Stimulated activated CD4-positive, alpha-beta T cell treated with anti-CD3 and anti-CD28 coated beads, TNF-alpha, amount 100 ng/mL, for 24 hours (primary cell): Measurements from ENCODE around the gene SLC41A3.
"Not testable (repeated sequence)": the region's sequence is repeated elsewhere in the genome, so short reads cannot be mapped to it uniquely, and the experiment has no call there.

Experiments
- DNase-seq, 3 experiments: peaks; one replicate each; pipeline ENCODE4 v3.0.0-alpha.2; 2020; ENCODE audit warnings: low read depth in 3 of 3

Gene SLC41A3

DNA sequence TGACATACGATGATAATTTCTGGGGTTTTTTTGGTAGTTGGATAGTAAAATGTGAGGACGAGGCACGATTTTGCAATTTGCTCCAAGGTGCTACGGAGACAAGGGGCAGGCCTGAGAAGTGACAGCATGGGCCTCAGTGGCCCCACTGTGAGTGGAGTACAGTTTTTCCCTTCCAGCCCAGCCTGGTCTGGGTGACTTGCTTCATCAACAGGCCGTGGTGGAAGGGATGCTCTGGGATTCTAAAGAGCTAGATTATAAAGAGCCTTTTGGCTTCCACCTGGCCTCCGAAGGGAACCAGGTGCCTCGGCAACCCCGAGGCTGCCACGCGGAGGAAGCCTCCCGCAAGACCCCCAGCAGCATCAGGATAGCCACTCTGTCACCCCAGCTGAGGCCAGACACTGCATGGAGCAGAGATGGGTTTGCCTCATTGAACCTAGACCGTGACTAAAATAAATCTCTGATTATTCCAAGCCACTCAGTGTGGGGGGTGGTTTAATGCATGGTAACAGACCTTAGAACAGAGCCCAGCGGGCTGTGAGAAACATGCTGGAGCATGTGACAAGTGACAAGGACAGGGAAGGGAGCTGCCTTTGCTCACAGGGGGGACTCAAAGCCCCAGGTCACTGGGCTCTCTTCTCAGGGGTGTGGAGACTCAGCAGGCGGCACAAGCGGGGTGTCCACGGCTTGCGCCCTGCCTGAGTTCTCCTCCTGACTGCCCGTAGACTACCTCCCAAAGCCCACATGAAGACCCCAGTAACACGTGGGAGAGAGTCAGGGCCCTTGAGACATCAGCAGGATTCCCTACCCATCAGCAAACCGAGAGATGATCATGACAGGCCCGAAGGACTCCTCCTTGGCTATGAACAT is 22.6 kb upstream of the SLC41A3 start:
- no peak for DNase-seq

DNA sequence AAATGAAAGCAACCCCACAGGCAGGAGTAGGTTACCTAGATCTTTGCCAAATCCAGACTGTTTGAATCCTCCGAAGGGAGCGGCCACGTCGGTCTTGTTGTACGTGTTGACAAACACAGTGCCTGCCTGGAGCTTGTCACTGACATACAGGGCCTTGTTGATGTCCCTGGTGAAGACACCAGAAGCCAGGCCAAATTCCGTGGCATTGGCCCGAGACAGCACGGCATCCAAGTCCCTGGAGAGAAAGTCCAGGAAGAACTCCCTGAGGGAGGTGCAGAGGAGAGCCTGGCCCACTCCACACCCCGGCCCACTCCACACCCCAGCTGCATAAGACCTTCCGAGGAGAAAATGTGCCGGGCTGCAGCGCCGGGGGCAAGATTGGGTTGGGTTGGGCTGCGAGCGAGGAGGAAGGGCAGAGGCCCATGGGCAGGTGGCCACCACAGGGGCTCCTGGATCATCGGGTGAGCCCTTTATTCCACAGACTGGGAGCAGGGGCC is 21.8 kb upstream of the SLC41A3 start:
- no peak for DNase-seq

DNA sequence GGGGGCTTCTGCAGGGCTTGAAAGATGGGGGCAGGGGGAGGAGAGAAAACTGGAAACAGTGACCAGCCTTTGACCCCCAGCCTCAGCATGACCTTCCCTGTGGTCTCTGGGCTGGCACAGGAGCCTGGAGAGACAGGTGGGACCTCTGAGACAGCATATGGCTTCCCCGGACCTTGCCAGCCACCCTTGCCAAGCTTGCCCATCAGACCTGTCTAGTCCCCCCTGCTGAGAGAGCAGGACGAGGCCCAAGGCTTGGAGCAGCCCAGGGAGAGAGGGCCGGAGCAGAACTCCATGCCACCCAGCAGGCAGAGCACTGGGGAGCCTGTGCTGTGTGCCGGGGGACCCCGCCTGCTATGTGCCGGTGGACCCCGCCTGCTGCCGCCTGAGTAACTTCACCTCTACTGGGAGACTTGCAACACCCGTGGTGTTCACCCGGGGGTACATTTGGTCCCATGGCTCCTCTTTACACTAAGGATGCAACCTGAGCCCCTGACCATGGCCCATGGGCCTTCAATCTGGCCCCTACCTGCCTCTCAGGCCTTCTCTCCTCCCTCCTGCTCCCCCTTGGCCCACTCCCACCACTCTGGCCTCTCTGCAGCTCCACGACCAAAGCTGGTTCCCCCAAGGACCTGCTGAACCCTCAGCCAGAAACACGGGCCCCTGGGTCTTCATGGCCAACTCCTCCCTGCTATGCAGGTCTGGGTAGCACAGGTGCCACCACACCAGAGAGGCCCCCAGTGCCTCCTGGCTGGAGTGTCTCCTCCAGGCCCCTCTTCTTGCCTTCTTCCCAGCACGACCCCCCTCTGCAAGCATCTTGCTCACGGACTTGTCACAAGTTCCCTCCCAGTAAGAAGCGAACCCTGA is 21.1 kb upstream of the SLC41A3 start:
- DNase-seq = no peak

DNA sequence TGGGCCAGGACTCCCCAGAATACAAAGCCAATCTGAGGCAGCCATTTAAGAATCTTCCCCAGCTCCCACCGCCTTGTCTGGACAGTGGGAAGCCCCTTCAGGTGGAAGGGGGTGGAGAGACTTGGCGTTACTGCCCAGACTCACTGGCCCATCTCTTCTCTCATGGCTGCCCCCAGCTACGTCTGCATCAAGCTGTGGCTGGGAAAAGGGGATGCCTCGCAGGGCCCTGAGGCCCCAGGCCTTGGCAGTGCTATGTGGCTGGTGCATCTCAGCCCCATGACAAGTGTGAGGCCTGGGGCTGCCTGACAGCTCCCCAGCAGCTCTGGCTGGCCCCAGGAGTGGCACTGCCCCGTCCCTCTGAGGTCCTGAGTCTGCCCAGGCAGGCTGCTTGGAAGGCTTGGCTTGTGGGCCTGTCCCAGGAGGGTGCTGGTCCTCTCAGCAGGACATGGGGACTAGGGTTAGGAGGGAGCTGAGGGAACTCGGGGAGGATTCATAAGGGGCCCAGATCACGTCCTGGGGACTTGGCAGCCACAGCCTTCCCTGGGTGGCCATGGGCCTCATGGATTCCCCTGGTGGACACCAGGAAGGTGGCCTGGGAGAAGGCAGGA is 20.2 kb upstream of the SLC41A3 start:
- DNase-seq = no peak

DNA sequence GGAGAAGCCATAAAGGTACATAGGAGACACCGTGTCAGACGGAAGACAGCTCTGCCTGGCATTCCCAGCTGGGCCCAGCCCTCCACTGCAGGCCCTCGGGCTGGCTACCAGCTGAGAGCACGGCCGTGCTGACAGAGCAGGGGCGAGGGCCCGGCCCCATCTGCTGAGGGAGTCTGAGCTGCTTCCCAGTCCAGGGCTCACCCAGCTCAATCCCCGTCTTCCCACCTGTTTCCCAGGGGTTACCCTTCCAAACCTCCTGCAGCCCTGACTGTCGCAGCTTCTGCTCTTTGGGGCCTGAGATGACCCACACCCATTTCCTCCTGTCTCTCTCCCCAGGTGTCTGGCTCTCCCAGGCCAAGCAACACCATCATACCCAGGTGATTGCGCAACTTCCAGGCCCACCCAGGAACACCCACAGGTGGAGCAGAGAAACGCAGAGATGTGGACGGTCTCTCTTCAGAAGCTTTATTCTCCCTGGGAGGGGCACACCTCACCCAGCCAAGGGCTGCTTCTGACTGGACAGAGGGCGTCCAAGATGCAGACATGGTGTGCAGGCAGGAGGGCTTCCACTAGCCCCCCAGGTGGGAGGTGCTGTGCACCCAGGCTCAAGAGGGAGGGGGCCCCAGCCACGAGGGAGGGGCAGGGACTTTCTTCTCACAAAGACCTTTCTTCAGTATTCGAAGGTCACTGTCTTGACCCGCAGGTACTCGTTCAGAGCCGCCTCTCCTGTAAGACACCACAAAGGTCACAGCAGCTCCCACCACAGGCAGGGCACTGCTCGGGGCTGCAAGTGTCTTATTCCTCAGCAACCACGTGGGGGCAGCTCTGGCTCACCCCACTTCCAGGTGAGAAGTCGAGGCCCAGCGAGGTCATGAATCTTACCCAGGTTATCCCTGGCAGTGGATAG is 19.4 kb upstream of the SLC41A3 start:
- DNase-seq = no peak

DNA sequence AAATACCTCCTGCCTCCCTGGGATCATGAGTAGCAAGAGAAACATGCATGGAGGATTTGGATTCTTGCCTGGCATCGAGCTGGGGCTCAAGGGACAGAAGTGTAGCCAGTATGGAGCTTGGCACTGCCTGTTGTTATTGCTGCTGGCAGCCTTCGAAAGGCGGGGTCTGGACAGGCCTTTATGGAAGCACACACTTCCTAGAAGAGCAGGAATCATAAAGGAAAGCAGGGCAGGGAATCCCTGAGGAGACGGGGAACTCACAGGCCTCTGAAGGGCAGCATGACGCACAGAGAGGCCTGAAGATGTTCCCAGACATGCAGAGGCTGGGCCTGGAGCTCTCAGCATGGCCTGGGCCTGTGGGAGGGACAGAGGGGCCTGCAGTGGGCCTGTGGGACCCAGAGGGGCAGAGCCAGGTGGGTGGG is 18.6 kb upstream of the SLC41A3 start:
- no peak for DNase-seq

DNA sequence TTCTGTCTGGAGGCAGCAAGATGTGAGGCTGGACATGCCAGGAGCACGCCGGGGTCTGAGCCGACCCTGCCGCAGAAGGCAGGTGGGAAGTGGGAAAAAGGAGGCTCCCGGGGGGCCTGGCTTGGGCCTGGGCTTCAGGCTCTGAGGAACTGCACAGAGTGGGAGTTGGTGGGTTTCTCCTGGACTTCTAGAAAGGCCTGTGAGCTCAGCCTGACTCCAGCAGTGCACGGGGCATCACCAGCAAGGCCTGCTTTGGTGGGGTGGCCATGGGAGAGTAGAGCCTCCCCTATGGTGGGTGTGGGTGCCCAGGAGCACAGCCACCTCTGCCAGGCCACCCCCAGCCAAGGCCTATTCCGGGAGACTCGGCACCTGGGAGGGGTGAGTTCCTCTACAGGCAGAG is 18.1 kb upstream of the SLC41A3 start:
- DNase-seq = no peak

DNA sequence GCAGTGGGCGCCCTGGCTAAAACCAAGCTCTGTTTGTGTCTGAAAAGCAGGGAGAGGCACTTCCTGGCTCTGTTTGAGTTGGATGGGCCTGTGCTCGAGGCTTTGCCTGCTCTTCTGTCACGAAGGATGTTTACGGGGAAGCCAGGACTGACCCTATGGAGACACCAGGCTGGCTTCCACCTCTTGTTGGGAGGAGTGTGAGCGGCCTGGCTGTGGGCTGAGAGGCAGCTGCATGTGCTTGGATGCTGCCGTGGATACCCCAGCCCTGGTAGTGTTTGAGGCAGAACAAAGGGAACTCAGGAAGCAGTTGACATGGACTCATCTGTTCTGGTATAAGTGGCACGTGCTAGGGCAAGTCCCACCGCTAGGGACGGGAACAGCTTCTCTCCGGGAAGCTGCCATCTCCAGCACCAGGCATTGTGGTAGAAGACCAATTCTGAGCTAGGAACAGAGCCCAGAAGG is 17.6 kb upstream of the SLC41A3 start:
- DNase-seq = no peak

DNA sequence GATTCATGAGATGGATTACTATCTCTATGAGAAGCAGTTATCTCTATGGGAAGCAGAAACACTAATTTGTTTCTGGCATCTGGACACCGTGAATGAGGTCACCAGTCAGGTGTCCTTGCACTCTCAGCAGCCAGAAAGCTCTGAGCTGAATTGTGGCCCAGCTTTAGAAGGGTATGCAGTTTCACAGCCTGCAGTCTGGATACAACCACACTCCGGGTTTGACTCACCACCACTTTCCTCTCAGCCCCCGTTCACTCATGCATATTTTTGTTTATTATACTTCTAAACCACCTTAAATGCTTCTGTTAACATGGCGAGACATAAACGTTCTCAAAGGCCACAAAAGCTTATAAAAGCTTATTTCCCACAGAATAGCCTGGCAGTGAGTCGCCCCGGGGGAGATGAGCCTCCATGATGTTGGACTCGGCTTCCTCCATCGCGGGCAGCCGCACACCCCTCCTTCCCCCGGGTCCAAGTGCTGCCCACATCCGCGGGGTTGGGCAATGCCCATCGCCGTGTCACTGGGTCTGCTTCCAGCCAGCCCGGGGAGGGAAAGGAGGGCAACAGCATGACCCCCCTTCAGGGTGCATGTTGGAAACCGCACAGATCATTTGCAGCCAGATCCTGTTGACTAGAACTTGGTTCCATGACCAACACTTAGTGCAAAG is 16.8 kb upstream of the SLC41A3 start:
- DNase-seq = no peak

DNA sequence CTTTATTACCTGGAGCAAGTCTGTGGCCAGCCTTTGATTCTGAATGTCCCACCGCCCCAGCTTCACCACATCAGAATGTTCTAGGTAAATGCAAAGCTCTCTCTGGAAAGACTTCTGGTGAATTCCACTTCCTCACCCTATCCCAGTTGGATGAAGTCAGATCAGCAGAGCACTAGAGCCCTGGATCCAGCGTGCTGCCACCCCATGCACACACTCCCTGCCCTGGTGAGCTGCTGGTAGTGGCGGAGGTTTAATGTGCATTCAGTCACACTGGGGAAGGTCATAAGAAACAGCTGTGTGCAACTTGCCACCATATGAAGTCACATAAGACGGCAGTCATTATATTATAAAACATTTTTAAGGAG is 16.3 kb upstream of the SLC41A3 start:
- no peak for DNase-seq

DNA sequence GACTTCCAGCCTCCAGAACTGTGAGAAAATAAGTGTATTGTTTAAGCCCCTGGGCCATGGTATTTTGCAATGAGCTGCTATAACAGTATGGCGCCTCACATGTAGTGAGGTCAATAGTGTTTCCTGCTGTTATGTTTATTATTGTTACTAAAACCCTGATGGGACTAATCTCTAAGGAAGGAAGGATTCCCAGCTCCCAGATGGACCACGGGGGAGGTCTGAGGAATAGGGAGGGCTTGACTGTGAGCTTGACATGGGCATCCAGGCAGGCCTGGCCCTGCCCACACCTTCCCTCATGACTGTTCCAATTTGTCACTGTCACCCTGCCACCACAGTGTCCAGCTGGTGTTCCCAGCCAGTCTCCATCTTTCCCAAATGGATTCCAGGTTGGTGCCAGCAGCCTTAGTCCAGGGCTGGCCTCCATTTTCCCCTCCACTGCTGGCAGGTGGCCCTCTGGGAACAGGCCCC is 14.5 kb upstream of the SLC41A3 start:
- DNase-seq = no peak

DNA sequence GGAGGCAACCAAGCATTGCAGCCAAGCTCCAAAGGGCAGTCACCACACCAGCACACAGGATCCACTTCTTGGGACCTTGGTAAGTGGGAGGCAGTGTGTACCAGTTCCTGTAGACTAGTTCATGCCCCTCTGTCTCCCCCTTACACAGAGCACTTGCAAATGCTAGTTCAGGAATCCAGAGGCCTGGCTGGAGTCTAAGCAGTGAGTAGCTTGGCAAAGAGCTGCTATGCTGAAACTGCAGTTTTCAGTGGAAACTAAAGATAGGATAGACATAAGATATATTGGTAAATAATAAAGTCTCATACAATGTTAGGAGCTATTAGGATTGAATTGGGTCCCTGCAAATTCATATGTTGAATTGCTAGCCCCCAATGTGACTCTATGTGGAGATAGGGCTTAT is 13.9 kb upstream of the SLC41A3 start:
- no peak for DNase-seq

DNA sequence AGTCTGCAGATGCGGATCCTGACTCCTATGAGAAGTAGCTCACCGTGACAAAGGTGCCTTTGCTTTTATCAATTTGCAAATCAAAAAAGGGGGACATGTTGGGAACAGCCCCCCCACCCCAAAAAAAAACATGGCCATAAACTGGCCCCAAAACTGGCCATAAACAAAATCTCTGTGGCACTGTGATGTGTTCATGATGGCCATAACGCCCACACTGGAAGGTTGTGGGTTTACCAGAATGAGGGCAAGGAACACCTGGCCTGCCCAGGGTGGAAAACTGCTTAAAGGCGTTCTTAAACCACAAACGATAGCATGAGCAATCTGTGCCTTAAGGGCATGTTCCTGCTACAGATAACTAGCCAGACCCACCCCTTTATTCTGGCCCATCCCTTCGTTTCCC is 12.3 kb upstream of the SLC41A3 start:
- not testable (repeated sequence) for DNase-seq

DNA sequence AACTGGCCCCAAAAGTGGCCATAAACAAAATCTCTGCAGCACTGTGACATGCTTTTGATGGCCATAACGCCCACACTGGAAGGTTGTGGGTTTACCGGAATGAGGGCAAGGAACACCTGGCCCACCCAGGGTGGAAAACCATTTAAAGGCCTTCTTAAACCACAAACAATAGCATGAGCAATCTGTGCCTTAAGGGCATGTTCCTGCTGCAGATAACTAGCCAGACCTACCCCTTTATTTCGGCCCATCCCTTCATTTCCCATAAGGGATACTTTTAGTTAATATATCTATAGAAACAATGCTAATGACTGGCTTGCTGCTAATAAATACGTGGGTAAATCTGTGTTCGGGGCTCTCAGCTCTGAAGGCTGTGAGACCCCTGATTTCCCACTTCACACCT is 8.2 kb upstream of the SLC41A3 start:
- not testable (repeated sequence) for DNase-seq

DNA sequence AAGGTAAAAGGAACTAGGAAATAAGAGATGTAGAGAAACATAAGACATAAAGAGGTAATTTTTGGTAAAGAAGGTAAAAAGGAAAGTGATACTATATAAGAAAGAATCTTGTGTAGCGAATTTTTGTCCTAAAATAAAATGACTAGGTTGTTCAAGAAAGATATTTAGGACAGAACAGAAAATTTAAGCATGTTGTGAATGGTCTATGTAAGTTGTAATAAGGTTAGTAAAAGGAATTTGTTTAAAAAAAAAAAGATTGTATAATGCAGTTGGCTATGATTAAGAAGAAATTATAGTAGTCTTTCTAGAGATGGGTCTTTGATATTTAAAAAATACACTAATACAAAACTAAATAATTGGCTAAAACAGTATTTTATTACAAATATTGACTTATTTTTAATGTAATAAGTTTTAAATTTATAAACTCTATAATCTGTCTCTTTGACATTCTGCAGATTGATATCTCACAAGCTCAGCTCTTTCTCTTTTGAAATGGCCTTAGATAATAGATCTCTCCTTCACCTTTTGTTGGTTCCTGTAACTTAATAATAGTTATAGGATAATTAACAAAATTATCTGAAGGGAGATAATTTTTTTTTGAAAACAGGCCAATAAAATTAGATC is 3.7 kb upstream of the SLC41A3 start:
- DNase-seq = no peak

DNA sequence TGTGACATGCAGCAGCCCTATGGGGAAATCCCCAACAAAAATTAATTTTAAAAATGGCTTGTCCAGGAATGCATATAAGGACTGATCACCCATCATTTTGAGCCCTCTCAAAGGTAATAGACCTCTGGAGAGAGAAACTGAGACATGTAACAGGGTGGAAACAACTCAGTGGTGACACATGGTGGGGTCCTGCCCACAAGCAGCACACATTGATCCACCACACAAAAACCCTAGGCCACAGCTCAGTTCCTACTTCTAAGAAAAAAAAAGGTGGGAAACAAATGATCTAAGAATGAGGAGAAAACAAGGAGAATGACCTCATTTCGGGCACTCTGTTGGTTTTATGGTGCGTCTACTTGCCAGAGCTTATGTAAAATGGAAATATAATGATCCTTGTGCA is 1.9 kb upstream of the SLC41A3 start:
- DNase-seq = no peak

DNA sequence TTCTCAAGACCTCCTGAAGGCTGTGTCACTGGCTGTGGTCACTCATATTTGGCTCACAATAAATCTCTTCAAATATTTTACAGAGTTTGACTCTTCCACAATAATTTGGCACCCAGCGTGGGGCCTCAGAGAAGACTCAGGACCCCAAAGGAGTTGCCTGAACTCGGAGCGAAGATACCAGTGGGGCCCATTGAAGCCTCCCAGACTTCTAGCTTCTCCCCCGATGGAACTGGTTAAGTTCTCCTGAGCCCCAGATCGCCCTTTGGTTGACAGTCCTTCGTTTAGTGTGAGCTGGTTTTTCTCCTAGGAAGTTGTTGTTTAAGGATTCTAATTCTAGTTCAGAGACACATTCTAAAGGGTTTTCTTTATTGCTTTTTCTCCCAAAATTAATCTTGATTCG is 1.4 kb upstream of the SLC41A3 start:
- DNase-seq = no peak

DNA sequence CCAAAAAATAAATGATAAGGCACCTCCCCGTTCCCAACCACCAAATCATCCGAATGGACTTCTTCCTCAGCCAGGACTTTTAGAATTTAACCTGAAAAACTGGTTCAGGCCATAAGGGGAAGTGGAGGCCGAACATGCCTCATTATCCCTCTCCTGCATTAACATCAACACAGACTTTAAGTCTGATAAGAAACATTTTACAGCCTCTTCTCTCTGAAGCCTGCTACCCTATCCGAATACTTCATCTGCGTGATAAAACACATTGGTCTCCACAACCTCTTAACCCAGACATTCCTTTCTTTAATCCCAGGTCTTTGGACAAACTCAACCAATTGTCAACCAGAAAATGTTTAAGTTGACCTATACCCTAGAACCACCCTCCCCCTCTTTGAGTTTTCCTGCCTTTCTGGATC is 850 bp upstream of the SLC41A3 start:
- DNase-seq = no peak

DNA sequence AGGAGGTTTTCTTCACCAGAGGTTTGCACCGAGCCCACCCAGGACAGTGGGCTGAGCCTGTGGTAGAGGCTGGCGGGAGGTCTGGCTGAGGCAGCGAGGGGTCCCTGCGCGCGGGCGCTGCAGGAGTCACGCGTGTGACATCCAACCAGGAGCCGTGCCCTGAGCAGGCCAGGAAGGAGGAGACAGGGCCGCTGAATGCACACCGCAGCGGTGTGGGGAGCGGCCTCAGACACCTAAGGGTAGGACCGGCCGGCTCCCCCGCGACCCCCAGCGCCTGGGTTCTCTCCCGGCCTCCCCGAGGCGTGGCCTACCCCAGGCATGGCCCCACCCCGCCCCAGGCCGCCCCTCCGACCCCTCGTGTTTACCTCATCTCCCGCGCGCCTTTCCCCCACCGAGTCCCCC is 412 bp downstream of the SLC41A3 start:
- peak in 2 of 3 experiments; percentile 24 to 47 for DNase-seq

DNA sequence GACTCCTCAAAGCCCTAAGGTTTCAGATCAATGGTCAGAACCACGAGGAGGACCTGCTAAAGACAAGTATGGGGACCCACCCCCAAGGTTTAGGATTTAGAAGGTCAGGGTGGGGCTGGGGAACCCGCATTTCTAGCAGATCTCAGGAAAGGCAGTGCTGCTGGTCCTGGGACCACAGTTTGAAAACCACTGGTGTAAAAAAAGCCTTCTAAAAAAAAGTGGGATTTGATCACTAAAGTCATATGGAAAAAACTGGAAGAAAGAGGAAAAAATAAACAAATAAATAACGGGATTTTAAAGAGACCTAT is 832 bp downstream of the SLC41A3 start:
- DNase-seq = no peak
